Measurements from ENCODE around the gene FUT8.
A peak's percentile ranks its signal among the peaks of the same experiment; 100 is the strongest.
"Not testable (repeated sequence)": the region's sequence is repeated elsewhere in the genome, so short reads cannot be mapped to it uniquely, and the experiment has no call there.

FUT8 gene

DNA sequence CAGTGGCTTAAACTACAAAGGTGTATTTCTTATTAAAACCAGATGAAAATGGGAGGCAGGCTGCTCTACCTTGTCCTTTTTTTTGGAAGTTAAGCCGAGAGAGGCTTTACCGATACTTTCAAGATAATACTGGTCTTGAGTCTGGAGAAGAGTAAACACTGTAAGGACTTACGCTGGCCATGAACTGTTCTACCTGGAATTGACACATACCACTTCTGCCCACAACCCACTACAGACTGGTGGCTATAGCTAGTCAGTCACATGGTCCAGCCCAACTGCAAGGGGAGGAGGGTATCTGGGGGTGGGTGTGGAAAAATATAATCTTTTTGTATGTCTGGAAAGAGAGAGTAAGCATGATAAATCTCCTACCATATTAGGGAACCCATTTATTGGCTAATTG lies 4.4 kb upstream of the FUT8 start:
- Mint-ChIP-seq H3K27me3 (no peaks in the 10 kb centered on the region), H3K9me3 (no peaks in the 10 kb centered on the region), H3K4me1 (peaks cover 19% of the 10 kb centered on the region), H3K4me3 (no peak overlapping the region), H3K36me3 (ENCODE audit: low read depth) (peaks cover 18% of the 10 kb centered on the region), H3K27ac (peak overlapping the region; percentile 2)
- no peak for DNase-seq
- ATAC-seq: no peak

DNA sequence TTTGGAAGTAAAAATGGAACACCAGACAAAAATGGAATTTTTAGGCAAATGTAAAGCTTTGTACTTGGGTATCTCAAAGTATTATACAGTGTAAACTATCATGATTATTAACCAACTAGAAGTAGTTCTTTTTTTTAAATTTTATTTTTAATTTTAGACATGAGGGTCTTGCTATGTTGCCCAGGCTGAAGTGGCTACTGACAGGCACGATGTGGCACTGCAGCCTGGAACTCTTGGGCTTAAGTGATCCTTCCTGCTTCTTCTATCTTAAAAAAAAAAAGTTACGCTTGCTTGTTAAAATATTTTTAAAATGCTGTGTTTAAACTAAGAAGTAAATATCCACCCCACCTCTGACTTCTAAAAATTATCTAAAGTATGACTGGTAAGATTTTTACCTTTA lies 1.9 kb upstream of the FUT8 start:
- Mint-ChIP-seq H3K27ac (peak overlapping the region; percentile 97), H3K4me1 (peaks cover 38% of the 10 kb centered on the region), H3K9me3 (no peaks in the 10 kb centered on the region), H3K4me3 (peak overlapping the region; percentile 86), H3K27me3 (no peaks in the 10 kb centered on the region), H3K36me3 (ENCODE audit: low read depth) (peaks cover 14% of the 10 kb centered on the region)
- DNase-seq: no peak
- ATAC-seq: no peak

DNA sequence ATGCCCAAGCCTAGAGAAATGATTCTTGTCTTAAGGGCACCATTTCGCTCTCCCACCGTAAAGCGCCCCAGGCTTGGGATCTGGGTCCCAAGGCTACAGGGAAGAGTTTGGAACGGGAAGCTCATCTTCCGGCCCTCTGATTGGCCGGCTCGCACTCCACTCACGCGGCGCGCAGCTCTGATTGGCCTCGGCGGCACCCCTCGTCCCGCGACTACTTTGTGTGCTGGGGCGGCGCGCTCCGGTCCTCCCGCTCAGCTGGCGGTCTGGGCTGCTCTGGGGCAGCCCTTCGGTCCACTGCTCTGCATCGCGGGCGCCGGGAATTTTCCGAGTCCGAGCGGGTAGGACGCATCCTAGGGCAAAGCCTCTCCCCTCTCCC lies 886 bp upstream of the FUT8 start:
- Mint-ChIP-seq H3K27me3 (no peaks in the 10 kb centered on the region), H3K4me1 (peaks cover 41% of the 10 kb centered on the region), H3K9me3 (no peaks in the 10 kb centered on the region), H3K36me3 (ENCODE audit: low read depth) (peaks cover 11% of the 10 kb centered on the region), H3K4me3 (peak overlapping the region; percentile 86), H3K27ac (peak overlapping the region; percentile 97)
- peak; percentile 84 for DNase-seq
- ATAC-seq: peak; percentile 65

DNA sequence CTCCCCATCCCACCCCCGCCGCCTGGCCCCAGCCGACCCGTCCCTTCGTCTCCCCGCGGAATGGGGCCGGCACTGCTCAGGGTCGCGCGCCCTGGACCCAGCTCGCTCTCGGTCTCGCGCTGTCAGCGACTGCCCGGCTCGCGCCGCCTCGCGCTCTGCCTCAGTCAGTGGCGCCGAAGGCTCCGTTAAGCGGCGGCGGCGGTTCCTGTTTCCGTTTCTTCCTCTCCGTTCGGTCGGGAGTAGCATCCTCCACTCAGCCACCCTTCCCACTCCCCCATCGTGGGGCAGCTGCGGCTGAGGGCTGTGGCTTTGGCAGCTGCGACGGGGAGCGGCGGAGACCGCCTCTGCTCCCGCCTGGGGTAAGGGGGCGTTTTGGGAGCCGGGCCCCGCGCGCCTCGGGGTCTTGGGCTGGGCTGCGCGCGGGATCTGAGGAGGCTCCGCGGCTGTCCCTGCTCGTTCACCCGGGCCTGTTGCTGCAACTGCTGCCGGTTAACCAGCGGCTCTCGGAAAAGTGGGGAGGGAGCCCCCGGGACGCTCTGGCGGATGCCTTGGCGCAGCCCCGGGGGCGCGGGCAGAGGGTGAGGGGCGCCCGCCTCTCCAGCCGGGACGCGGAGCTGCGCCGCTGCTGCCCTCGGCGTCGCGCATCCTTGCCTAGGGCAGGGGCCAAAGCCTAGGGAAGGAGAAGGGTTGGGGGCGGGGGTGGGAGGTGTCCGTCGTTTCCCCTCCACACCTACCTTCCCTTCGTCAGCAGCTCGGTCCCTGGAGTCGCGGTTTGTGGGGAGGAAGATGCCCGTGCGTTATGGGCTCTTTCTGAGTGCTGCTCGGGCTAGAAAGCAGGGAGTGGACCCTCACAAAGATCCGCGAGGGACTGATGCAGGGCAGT lies 567 bp downstream of the FUT8 start:
- peak; percentile 73 for DNase-seq
- Mint-ChIP-seq H3K4me3 (peak overlapping the region; percentile 86), H3K27ac (peak overlapping the region; percentile 67), H3K36me3 (ENCODE audit: low read depth) (peaks cover 13% of the 10 kb centered on the region), H3K27me3 (no peaks in the 10 kb centered on the region), H3K9me3 (no peaks in the 10 kb centered on the region), H3K4me1 (peaks cover 42% of the 10 kb centered on the region)
- peak; percentile 55 for ATAC-seq

DNA sequence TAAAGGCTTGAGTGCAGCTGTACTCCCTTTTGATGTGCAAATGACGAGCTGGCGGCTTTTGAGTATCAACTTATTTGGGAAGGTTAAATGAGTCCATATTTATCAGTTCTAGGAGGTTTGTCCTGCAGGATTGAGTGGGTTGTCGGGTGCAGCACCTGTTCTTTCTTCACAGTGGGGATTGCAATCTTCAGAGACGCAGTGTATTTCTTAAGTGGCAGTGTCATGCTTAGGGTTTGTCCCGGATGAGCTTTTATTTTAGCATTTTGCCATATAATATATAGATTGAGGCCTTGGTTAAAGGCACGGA lies 1.2 kb downstream of the FUT8 start:
- Mint-ChIP-seq H3K9me3 (no peaks in the 10 kb centered on the region), H3K27ac (peak overlapping the region; percentile 36), H3K4me1 (peaks cover 36% of the 10 kb centered on the region), H3K27me3 (no peaks in the 10 kb centered on the region), H3K36me3 (ENCODE audit: low read depth) (peaks cover 11% of the 10 kb centered on the region), H3K4me3 (peak overlapping the region; percentile 86)
- ATAC-seq (no peak), DNase-seq (no peak)

DNA sequence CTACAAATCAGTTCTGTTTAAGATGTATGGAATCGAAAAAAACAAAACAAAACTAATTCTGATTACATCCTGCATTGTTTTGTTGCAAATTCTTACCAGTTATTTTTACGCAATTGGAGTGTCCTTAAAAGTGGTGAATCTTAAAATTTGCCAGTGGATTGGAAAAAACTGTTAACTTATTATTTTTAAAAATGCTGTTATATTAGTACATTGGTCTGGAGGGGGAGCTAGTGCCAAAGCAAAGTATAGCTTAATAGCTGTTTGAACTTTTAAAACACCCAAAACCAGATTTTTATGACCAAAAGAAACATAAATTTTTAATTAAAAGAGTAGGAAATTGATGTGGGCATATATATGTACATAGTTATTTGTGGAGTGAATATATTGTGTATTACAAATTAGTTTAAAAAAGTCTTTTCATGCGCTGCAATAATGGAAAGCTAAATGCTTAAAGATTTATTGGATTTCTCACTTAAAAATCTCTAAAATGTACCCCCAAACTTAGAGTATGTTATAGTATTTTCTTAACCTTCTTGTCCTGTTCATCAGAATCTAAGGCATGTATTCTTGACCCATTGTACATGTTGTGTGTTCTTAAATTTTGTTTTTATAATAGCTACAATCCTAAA lies 2.5 kb downstream of the FUT8 start:
- Mint-ChIP-seq H3K4me3 (peak overlapping the region; percentile 86), H3K27ac (no peak overlapping the region), H3K9me3 (no peaks in the 10 kb centered on the region), H3K36me3 (ENCODE audit: low read depth) (peaks cover 11% of the 10 kb centered on the region), H3K4me1 (peaks cover 35% of the 10 kb centered on the region), H3K27me3 (no peaks in the 10 kb centered on the region)
- ATAC-seq (no peak), DNase-seq (no peak)

DNA sequence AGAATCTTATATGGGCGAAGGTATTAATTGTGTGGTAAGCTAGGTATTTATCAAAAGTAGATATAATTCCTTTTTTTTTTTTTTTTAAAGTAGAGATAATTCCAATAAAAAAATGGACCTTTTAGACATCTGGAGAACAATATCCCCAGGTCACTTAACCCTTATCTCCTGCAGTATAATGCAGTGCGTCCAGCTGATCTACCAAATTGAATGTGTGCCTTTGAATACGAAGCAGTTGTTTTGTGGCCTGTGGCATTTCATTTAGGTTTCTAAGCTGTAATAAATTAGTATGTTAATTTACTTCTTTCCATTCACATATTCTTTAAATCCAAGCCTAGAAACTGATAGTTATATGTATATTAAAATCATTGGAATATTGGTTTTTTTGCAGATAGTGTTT lies 3.1 kb downstream of the FUT8 start:
- DNase-seq: no peak
- Mint-ChIP-seq H3K27me3 (no peaks in the 10 kb centered on the region), H3K9me3 (no peaks in the 10 kb centered on the region), H3K4me3 (no peak overlapping the region), H3K4me1 (peaks cover 36% of the 10 kb centered on the region), H3K27ac (no peak overlapping the region), H3K36me3 (ENCODE audit: low read depth) (peaks cover 7% of the 10 kb centered on the region)
- no peak for ATAC-seq

DNA sequence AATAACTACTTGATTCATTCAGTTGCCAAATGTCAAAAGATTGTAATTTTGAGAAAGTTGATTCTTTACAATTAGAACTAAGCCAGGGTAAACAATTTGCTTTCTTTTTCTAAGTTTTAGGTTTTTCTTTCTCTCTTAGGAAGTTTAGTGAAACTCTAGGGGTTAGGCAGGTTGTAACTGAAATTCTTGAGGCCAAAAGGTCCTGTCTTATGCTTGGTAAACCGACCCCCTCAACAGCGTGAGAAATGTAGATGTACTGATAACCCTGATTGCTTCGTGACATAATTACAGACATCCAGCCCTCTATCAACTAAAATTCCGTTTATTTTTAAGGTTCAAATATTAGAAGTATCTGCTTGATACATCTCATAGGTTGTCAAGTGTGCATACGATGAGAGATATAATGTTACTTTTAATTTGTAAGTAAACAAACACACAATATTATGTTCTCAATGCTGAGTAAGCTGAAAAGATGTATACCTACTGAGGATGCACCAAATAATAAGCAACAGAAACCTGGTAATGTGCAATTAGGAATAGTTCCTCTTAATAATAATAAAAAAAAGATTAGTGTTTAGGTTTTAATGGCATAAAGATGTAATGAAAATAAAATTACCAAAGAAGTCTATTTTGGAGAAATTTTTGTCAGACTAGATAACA lies 7.2 kb downstream of the FUT8 start:
- no peaks in the 10 kb centered on the region for H3K27me3 Mint-ChIP-seq
- no peak for DNase-seq
- H3K27ac Mint-ChIP-seq: no peak overlapping the region
- H3K9me3 Mint-ChIP-seq: no peaks in the 10 kb centered on the region
- no peak overlapping the region for H3K4me3 Mint-ChIP-seq
- no peak for ATAC-seq
- peaks cover 16% of the 10 kb centered on the region for H3K36me3 Mint-ChIP-seq (ENCODE audit: low read depth)
- peaks cover 25% of the 10 kb centered on the region for H3K4me1 Mint-ChIP-seq

DNA sequence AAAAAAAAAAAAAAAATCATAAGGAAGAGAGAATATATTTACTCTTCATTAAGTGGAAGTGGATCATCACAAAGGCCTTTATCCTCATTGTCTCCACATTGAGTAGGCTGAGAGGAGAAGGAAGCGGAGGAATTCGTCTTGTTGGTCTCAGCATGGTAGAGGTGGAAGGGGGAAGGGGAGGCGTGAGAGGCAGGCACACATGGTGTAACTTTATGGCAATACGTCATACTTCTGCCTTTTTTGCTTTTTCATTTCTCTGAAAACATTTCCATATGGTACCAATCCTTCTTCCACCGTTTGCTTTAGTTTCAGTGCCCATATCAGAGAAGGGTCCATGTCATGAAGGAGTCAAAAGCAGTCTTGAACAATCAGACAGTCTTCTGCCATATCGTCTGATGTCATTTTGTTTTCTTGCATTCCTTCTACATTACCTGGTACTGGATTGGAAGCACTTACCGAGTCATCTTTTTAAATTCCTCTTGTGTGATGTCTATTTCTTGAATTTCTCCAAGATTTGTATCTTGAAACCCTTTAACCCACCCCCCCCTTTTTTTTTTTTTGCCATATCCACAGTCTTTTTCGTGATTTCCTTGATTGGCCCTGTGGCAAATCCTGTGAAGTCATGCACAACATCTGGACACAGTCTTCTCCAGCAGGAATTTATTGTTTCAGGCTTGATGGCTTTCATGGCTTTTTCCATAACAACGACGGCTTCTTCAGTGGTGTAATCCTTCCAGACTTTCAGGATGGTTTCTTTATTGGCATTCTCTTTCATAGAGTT lies 8.9 kb downstream of the FUT8 start:
- H3K27me3 Mint-ChIP-seq: no peaks in the 10 kb centered on the region
- H3K4me3 Mint-ChIP-seq: no peak overlapping the region
- peaks cover 25% of the 10 kb centered on the region for H3K4me1 Mint-ChIP-seq
- ATAC-seq (no peak), DNase-seq (no peak)
- no peaks in the 10 kb centered on the region for H3K9me3 Mint-ChIP-seq
- H3K27ac Mint-ChIP-seq: no peak overlapping the region
- H3K36me3 Mint-ChIP-seq (ENCODE audit: low read depth): peaks cover 21% of the 10 kb centered on the region

DNA sequence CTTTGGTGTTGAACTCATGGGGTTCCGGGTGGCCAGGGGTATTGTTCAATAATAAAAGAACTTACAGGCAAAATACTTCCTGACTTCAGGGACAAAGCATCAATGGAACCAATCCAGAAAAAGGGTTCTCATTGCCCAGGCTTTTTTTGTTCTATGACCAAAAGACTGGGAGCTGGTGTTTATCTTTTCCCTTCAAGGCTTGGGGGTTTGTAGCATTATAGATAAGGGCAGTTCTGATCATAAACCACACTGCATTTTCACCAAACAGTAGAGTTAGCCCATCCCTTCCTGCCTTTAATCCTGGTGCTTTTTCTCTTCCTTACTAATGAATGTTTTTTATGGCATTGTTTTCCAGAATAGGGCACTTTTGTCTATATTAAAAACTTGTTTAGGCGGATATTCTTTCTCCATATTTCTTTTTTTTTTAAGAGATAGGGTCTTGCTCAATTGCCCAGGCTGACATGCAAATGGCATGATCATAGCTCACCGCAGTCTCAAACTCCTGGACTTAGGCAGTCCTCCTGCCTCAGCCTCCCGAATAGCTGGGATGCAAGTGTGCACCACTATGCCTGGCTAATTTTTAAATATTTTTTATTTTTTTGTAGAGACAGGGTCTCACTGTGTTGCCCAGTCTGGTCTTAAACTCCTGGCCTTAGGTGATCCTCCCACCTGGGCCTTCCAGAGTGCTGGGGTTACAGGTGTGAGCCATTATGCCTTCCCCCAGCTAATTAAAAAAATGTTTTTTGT lies 9.7 kb downstream of the FUT8 start:
- DNase-seq: no peak
- H3K4me1 Mint-ChIP-seq: peaks cover 26% of the 10 kb centered on the region

DNA sequence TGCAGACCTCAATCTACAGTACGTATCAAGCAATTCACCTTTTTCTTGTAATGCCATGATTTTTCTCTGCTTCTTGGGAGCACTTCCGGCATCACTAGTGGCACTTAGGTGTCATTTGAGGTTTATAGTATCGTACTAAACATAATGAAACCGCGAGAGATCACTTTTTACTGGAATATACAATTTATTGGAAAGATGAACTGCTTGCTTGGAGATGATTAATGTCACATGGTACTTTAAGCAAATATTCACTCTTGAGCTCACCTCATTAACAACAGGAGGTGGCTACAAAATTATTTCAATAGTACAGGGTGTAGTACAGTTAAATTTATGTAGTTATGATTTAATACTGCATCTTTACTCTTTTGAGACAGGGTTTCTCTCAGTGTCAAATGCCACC lies 11.5 kb downstream of the FUT8 start:
- H3K27ac Mint-ChIP-seq: no peak overlapping the region
- H3K4me3 Mint-ChIP-seq: no peak overlapping the region
- H3K9me3 Mint-ChIP-seq: no peaks in the 10 kb centered on the region
- H3K27me3 Mint-ChIP-seq: no peaks in the 10 kb centered on the region
- no peak for DNase-seq
- H3K36me3 Mint-ChIP-seq (ENCODE audit: low read depth): peaks cover 26% of the 10 kb centered on the region
- peaks cover 34% of the 10 kb centered on the region for H3K4me1 Mint-ChIP-seq
- ATAC-seq: no peak

More for the DNA sequence above, 9.7 kb downstream of the FUT8 start:
- Mint-ChIP-seq H3K36me3 (ENCODE audit: low read depth) (peaks cover 26% of the 10 kb centered on the region), H3K27ac (no peak overlapping the region), H3K4me3 (no peak overlapping the region), H3K27me3 (no peaks in the 10 kb centered on the region), H3K9me3 (no peaks in the 10 kb centered on the region)
- no peak for ATAC-seq

DNA sequence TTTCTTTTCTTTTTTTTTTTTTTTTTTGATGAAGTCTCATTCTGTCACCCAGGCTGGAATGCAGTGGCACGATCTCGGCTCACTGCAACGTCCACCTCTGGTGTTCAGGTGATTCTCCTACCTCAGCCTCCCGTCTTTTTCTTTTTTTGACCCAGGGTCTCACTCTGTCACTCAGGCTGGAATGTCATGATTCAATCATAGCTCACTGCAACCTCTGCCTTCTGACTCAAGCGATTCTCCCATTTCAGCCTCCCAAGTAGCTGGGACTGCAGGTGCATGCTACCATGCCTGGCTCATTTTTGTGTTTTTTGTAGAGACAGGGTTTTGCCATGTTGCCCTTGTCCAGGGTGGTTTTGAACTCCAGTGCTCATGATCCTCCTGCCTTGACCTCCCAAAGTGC lies 12.0 kb downstream of the FUT8 start:
- Mint-ChIP-seq H3K4me3 (no peak overlapping the region), H3K4me1 (peaks cover 35% of the 10 kb centered on the region), H3K27me3 (no peaks in the 10 kb centered on the region), H3K27ac (no peak overlapping the region), H3K36me3 (ENCODE audit: low read depth) (peaks cover 28% of the 10 kb centered on the region), H3K9me3 (no peaks in the 10 kb centered on the region)
- ATAC-seq (no peak), DNase-seq (no peak)

DNA sequence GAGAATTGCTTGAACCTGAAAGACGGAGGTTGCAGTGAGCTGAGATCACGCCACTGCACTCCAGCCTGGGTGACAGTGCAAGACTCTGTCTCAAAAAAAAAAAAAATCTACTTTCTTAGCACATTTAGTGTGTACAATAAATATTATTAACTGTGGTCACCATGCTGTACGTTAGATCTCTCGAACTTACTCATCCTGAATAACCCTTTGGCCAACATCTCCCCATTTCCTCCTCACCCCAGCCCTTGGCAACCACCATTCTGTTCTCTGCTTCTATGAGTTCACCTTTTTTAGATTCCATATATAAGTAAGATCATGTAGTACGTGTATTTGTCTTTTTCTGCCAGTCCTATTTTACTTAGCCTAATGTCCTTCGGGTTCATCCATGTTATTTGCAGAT lies 13.4 kb downstream of the FUT8 start:
- no peaks in the 10 kb centered on the region for H3K9me3 Mint-ChIP-seq
- DNase-seq: no peak
- H3K4me3 Mint-ChIP-seq: no peak overlapping the region
- peaks cover 36% of the 10 kb centered on the region for H3K4me1 Mint-ChIP-seq
- no peak for ATAC-seq
- H3K36me3 Mint-ChIP-seq (ENCODE audit: low read depth): peaks cover 28% of the 10 kb centered on the region
- no peaks in the 10 kb centered on the region for H3K27me3 Mint-ChIP-seq
- no peak overlapping the region for H3K27ac Mint-ChIP-seq

DNA sequence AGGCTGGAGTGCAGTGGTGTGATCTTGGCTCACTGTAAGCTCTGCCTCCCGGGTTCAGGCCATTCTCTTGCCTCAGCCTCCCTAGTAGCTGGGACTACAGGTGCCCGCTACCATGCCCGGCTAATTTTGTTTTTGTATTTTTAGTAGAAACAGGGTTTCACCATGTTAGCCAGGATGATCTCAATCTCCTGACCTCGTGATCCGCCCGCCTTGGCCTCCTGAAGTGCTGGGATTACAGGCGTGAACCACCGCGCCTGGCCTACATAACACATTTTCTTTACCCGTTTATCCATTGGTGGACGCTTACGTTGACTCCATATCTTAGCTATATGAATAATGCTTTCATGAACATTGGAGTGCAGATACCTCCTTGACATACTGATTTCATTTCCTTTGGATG lies 14.4 kb downstream of the FUT8 start:
- not testable (repeated sequence) for H3K27me3 Mint-ChIP-seq, H3K4me3 Mint-ChIP-seq, ATAC-seq, DNase-seq, H3K27ac Mint-ChIP-seq, H3K9me3 Mint-ChIP-seq
- H3K36me3 Mint-ChIP-seq (ENCODE audit: low read depth): peaks cover 20% of the 10 kb centered on the region
- H3K4me1 Mint-ChIP-seq: peaks cover 39% of the 10 kb centered on the region

Measured in activated naive CD8-positive, alpha-beta T cell treated with anti-CD3 and anti-CD28 coated beads, Interleukin-2, amount 50 U/mL, for 24 hours (primary cell).